K562 (cell line): ENCODE results near the gene IGF2R. TPM values are rescaled to one million over a fixed set of nuclear protein-coding genes. Genes with fewer than 3 reads are reported as not detected.

Experiments
- ARID1B ChIP-seq: fragments of 450-650 bp; IDR thresholded peaks from 2 replicates; pipeline ENCODE4 v1.6.1; 2016; ENCODE audit warnings: antibody characterized with exemption, mild to moderate bottlenecking, inconsistent platforms
- CBFA2T2 ChIP-seq: fragments of 450-650 bp; conservative IDR thresholded peaks from 2 replicates; pipeline ENCODE4 v1.6.1; 2017; ENCODE audit warnings: mild to moderate bottlenecking
- DPF2 ChIP-seq: fragments of 450-650 bp; IDR thresholded peaks from 2 replicates; pipeline ENCODE4 v1.6.1; 2016
- HNRNPLL ChIP-seq: fragments of 200-400 bp; formaldehyde crosslinking; IDR thresholded peaks from 2 replicates; pipeline ENCODE4 v1.6.1; 2017; ENCODE audit warnings: low read length, low read depth, mild to moderate bottlenecking; ENCODE audit not compliant: poor library complexity, severe bottlenecking
- KAT2B ChIP-seq: IDR thresholded peaks from one replicate; pipeline ENCODE4 v1.6.1; 2012; ENCODE audit warnings: low read depth, mild to moderate bottlenecking, control low read depth, inconsistent platforms, low read length, moderate library complexity
- MAZ ChIP-seq, 2 experiments: fragments of 450-650 bp in 1 of 2; sonication (generic) in 1 of 2; formaldehyde crosslinking; IDR thresholded peaks in 1 of 2; conservative IDR thresholded peaks in 1 of 2; 2 replicates each; pipeline versions ENCODE4 v1.4.0 to v1.5.0; 2020; ENCODE audit warnings: mild to moderate bottlenecking in 1 of 2, missing genetic modification reagents in 1 of 2
- MCM2 ChIP-seq: fragments of 450-650 bp; IDR thresholded peaks from 2 replicates; pipeline ENCODE4 v1.6.1; 2017; ENCODE audit warnings: low read depth, mild to moderate bottlenecking
- PRPF4 ChIP-seq: fragments of 200-400 bp; formaldehyde crosslinking; IDR thresholded peaks from one replicate; pipeline ENCODE4 v1.6.1; 2017; ENCODE audit warnings: low read length, low read depth, mild to moderate bottlenecking; ENCODE audit not compliant: insufficient read depth, poor library complexity, severe bottlenecking
- SMARCA4 ChIP-seq: fragments of 450-650 bp; IDR thresholded peaks from 2 replicates; pipeline ENCODE4 v1.6.1; 2016
- SREBF2 ChIP-seq: sonication (generic); formaldehyde crosslinking; IDR thresholded peaks from 2 replicates; pipeline ENCODE4 v1.4.0; 2020; ENCODE audit warnings: mild to moderate bottlenecking, missing genetic modification reagents
- ZNF12 ChIP-seq: sonication (generic); formaldehyde crosslinking; IDR thresholded peaks from 2 replicates; pipeline ENCODE4 v1.4.0; 2020; ENCODE audit warnings: mild to moderate bottlenecking, missing genetic modification reagents
- ZNF551 ChIP-seq: fragments of 250-450 bp; sonication (Bioruptor Pico); IDR thresholded peaks from 2 replicates; pipeline ENCODE4 v1.5.0; 2021; ENCODE audit warnings: mild to moderate bottlenecking, moderate library complexity
- ZNF644 ChIP-seq: fragments of 200-800 bp; sonication (Bioruptor generic); IDR thresholded peaks from 2 replicates; pipeline ENCODE4 v1.6.1; 2016; ENCODE audit warnings: low read depth, missing genetic modification characterization, missing compliant biosample characterization
- ZNF77 ChIP-seq: fragments of 250-450 bp; sonication (Bioruptor Pico); IDR thresholded peaks from 2 replicates; pipeline ENCODE4 v1.5.0; 2020
- polyA plus RNA-seq, 8 experiments: library from polyadenylated mRNA; depleted of rRNA in 4 of 8; stranded (reverse) in 5 of 8; unstranded in 3 of 8; fragments of >200 nt; fragmentation: Nextera tagmentation in 2 of 8; fragmentation: Illumina TruSeq in 1 of 8; extraction: Ambion mirVana in 2 of 8; extraction: Trizol in 1 of 8; gene quantifications; 2 replicates each; pipeline versions ENCODE4 v1.2.1 to v1.2.3, GENCODE V29; 2011 to 2014; ENCODE audit warnings: inconsistent platforms in 1 of 8, missing spikeins in 1 of 8
- total RNA-seq, 7 experiments: library from RNA; depleted of rRNA in 6 of 7; stranded (reverse); fragments of >200 nt in 6 of 7; fragmentation: Illumina TruSeq in 2 of 7; extraction: Trizol in 2 of 7; gene quantifications; 2 replicates each; pipeline versions ENCODE4 v1.2.1 to v1.2.3, GENCODE V29; 2011 to 2021; ENCODE audit warnings: low replicate concordance in 1 of 7
- TF ChIP-seq, protein P1 (sequence below): fragments of 450-650 bp; IDR thresholded peaks from 2 replicates; pipeline ENCODE4 v1.6.1; 2017; ENCODE audit warnings: antibody characterized with exemption, mild to moderate bottlenecking
- TF ChIP-seq, protein P2 (sequence below): fragments of 250-450 bp; sonication (Bioruptor Pico); IDR thresholded peaks from 2 replicates; pipeline ENCODE4 v1.5.0; 2021; ENCODE audit warnings: mild to moderate bottlenecking, borderline replicate concordance
- TF ChIP-seq, protein P3 (sequence below): fragments of 250-450 bp; sonication (Bioruptor Pico); IDR thresholded peaks from 2 replicates; pipeline ENCODE4 v1.8.0; 2022; ENCODE audit warnings: moderate library complexity, mild to moderate bottlenecking, inconsistent platforms
- TF ChIP-seq, protein P4 (sequence below): fragments of 250-450 bp; sonication (Bioruptor Pico); IDR thresholded peaks from 2 replicates; pipeline ENCODE4 v1.5.0; 2021; ENCODE audit warnings: mild to moderate bottlenecking, moderate library complexity

IGF2R gene
- total and polyA plus RNA-seq, 9 of the 15 experiments (the other 6 are each of a cell fraction or from before 2014, with no cell fraction given), result 3.5 to 92.3 (median 34.5) TPM

DNA sequence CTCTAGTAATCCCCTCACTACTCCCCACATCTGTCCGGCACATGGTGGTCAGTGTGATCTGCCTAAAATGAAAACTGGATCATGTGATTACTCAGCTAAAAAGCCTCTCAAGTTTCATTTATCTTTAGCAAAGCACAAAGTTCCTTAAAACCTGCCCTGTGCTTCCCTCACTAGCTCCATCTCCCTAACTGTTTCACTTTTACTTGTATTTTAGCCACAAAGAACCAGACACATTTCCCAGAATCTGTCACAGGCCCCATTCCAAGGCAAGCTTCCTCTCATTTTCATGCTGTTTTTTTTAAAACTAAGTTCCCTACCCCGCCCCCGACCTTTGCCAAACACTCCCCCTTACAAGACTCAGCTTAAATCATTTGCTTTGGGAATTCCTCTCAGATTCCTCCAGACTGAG lies 8.9 kb upstream of the IGF2R start (continued):
- TF ChIP-seq ZNF551, result no peak
- TF ChIP-seq, protein P1, sequence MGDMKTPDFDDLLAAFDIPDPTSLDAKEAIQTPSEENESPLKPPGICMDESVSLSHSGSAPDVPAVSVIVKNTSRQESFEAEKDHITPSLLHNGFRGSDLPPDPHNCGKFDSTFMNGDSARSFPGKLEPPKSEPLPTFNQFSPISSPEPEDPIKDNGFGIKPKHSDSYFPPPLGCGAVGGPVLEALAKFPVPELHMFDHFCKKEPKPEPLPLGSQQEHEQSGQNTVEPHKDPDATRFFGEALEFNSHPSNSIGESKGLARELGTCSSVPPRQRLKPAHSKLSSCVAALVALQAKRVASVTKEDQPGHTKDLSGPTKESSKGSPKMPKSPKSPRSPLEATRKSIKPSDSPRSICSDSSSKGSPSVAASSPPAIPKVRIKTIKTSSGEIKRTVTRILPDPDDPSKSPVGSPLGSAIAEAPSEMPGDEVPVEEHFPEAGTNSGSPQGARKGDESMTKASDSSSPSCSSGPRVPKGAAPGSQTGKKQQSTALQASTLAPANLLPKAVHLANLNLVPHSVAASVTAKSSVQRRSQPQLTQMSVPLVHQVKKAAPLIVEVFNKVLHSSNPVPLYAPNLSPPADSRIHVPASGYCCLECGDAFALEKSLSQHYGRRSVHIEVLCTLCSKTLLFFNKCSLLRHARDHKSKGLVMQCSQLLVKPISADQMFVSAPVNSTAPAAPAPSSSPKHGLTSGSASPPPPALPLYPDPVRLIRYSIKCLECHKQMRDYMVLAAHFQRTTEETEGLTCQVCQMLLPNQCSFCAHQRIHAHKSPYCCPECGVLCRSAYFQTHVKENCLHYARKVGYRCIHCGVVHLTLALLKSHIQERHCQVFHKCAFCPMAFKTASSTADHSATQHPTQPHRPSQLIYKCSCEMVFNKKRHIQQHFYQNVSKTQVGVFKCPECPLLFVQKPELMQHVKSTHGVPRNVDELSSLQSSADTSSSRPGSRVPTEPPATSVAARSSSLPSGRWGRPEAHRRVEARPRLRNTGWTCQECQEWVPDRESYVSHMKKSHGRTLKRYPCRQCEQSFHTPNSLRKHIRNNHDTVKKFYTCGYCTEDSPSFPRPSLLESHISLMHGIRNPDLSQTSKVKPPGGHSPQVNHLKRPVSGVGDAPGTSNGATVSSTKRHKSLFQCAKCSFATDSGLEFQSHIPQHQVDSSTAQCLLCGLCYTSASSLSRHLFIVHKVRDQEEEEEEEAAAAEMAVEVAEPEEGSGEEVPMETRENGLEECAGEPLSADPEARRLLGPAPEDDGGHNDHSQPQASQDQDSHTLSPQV, result no peak
- TF ChIP-seq DPF2, result peak; percentile 45; the same call in 1 of the 2 replicates
- no peak for TF ChIP-seq KAT2B
- TF ChIP-seq HNRNPLL, result no peak
- 0 out of 2 replicates have a peak, but pooled peaks have one; percentile 16 for TF ChIP-seq CBFA2T2
- no peak for TF ChIP-seq ZNF77 (CRISPR knock-in tag)
- TF ChIP-seq MCM2, result no peak
- TF ChIP-seq, protein P2, sequence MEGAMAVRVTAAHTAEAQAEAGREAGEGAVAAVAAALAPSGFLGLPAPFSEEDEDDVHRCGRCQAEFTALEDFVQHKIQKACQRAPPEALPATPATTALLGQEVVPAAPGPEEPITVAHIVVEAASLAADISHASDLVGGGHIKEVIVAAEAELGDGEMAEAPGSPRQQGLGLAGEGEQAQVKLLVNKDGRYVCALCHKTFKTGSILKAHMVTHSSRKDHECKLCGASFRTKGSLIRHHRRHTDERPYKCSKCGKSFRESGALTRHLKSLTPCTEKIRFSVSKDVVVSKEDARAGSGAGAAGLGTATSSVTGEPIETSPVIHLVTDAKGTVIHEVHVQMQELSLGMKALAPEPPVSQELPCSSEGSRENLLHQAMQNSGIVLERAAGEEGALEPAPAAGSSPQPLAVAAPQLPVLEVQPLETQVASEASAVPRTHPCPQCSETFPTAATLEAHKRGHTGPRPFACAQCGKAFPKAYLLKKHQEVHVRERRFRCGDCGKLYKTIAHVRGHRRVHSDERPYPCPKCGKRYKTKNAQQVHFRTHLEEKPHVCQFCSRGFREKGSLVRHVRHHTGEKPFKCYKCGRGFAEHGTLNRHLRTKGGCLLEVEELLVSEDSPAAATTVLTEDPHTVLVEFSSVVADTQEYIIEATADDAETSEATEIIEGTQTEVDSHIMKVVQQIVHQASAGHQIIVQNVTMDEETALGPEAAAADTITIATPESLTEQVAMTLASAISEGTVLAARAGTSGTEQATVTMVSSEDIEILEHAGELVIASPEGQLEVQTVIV (CRISPR knock-in tag), result no peak
- no peak for TF ChIP-seq SREBF2 (CRISPR knock-in tag)
- no peak for TF ChIP-seq ARID1B
- TF ChIP-seq PRPF4, result no peak
- no peak for TF ChIP-seq ZNF644 (tag)
- no peak for TF ChIP-seq MAZ (CRISPR knock-in tag; conservative IDR thresholded peaks at IDR 0.05 in 1 of 2, IDR thresholded peaks at IDR 0.05 in 1 of 2)
- TF ChIP-seq ZNF12, result no peak
- TF ChIP-seq, protein P3, sequence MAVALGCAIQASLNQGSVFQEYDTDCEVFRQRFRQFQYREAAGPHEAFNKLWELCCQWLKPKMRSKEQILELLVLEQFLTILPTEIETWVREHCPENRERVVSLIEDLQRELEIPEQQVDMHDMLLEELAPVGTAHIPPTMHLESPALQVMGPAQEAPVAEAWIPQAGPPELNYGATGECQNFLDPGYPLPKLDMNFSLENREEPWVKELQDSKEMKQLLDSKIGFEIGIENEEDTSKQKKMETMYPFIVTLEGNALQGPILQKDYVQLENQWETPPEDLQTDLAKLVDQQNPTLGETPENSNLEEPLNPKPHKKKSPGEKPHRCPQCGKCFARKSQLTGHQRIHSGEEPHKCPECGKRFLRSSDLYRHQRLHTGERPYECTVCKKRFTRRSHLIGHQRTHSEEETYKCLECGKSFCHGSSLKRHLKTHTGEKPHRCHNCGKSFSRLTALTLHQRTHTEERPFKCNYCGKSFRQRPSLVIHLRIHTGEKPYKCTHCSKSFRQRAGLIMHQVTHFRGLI (CRISPR knock-in tag), result no peak
- 0 out of 2 replicates have a peak, but pooled peaks have one; percentile 13 for TF ChIP-seq SMARCA4
- TF ChIP-seq, protein P4, sequence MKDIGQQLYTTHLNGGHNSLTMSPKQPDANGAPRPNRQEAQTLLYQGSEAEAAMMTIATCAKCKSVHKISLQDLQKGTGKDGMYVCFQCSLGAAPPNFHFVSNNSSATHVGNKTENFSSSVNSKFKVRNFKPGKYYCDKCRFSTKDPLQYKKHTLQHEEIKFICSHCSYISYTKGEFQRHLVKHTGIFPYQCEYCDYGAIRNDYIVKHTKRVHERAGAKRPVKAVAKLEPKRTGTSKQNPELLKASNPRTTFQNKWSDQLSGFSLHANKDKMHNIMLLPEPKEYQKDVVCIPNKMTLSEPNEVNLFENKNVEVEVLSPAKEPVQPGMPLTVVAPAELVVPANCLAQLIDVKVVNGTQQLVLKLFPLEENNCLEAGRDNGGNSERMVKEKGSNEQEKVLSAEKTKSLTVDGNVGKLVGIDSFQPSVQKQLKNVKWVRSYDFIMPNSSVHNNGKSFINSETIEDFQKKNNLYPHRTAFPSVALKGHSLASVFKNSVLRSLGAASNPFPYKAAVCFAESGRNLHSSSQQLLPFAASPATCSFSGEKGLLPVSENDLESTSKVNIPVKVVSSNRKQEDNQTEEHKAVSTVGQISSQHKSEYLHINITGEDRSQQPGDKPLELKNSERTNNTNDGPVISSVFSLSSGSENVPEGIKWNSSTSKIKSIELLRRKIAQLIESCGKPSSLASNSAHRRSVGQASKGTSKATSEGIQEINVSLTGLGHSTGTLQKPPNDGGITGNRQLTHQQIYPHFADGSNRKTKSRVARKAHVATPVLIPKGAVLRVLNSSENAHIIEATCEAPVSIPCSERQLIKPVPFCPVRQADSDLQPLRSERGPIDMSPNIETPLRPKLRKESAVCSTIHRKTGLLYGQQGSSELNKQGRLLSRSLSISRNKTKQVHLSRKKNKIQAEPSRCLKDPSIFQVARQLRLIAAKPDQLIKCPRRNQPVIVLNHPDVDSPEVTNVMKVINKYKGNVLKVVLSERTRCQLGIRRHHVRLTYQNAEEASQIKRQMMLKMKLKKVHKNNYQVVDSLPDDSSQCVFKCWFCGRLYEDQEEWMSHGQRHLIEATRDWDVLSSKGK (CRISPR knock-in tag), result no peak
